BE2C (cell line): Measurements from ENCODE around the gene TEAD3.

Source experiments
- DNase-seq: peaks from one replicate; pipeline ENCODE4 v3.0.0-alpha.2; 2020
- H3K27me3 ChIP-seq: fragments of 250-450 bp; sonication (Bioruptor Pico); 2 replicates; pipeline ENCODE4 v1.5.1; 2020; ENCODE audit warnings: mild to moderate bottlenecking
- H3K36me3 ChIP-seq: fragments of 250-450 bp; sonication (Bioruptor Pico); 2 replicates; pipeline ENCODE4 v1.5.1; 2020; ENCODE audit warnings: mild to moderate bottlenecking
- H3K4me1 ChIP-seq: fragments of 250-450 bp; sonication (Bioruptor Pico); 2 replicates; pipeline ENCODE4 v1.5.1; 2020
- H3K4me3 ChIP-seq: 2 replicates; pipeline ENCODE4 v1.5.1; 2011; ENCODE audit warnings: low read depth, low read length
- H3K9me3 ChIP-seq: fragments of 250-450 bp; sonication (Bioruptor Pico); 2 replicates; pipeline ENCODE4 v1.5.1; 2020
- TF ChIP-seq, protein P1 (sequence below): IDR thresholded peaks from 2 replicates; pipeline ENCODE4 v1.5.1; 2012; ENCODE audit warnings: mild to moderate bottlenecking, low read depth, low read length

TEAD3 gene

DNA sequence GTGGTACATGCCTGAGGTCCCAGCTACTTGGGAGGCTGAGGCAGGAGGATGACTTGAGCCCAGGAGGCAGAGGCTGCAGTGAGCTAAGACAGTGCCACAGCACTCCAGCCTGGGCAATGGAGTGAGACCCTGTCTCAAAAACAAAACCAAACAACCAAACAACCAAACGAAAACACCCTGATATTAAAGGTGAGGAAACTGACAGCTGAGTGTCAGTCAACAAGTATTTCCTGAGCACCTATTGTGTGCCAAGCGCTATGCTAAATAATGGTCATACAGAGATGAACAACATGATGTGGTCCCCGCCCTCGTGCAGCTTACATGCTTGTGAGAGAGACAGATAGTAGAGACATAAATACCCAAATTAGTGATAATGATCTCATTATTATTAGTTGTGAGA lies 17.7 kb upstream of the TEAD3 start:
- no peaks in the 10 kb centered on the region for H3K4me1 ChIP-seq
- DNase-seq = no peak
- H3K27me3 ChIP-seq = no peaks in the 10 kb centered on the region
- no peaks in the 10 kb centered on the region for H3K9me3 ChIP-seq
- H3K4me3 ChIP-seq = no peak overlapping the region
- TF ChIP-seq, protein P1, sequence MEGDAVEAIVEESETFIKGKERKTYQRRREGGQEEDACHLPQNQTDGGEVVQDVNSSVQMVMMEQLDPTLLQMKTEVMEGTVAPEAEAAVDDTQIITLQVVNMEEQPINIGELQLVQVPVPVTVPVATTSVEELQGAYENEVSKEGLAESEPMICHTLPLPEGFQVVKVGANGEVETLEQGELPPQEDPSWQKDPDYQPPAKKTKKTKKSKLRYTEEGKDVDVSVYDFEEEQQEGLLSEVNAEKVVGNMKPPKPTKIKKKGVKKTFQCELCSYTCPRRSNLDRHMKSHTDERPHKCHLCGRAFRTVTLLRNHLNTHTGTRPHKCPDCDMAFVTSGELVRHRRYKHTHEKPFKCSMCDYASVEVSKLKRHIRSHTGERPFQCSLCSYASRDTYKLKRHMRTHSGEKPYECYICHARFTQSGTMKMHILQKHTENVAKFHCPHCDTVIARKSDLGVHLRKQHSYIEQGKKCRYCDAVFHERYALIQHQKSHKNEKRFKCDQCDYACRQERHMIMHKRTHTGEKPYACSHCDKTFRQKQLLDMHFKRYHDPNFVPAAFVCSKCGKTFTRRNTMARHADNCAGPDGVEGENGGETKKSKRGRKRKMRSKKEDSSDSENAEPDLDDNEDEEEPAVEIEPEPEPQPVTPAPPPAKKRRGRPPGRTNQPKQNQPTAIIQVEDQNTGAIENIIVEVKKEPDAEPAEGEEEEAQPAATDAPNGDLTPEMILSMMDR = no peak
- no peaks in the 10 kb centered on the region for H3K36me3 ChIP-seq

DNA sequence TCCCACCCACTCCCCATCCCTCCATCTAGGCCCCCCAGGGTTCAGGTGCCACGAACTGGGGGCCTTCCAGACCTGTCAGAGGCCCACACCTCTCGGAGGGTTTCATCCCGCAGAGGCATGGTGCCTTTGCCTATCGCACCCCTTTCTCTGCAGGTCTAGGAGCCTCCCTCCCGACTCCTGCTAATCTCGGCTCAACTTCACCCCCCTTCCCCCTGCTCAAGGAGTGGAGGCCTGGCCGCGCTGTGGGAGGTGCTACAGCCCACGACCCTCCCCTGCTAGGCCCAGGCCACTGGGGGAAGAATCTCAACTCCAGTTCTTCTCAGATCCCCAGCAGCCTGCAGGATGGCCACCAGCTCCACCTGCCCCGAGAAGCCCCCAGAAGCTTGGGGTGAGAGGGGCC lies 15.9 kb upstream of the TEAD3 start, which contains the start of gene TULP1:
Gene TULP1, minus strand, starts transcription at position 157 of the 400 bp plus-strand sequence. Its CDS starts 38 bp downstream, at position 119.
- TF ChIP-seq, protein P1 = no peak
- H3K9me3 ChIP-seq = no peaks in the 10 kb centered on the region
- no peaks in the 10 kb centered on the region for H3K4me1 ChIP-seq
- no peak within 1 kb of the TSS for H3K4me3 ChIP-seq
- H3K36me3 ChIP-seq = no peaks in the 10 kb centered on the region
- H3K27me3 ChIP-seq = no peaks in the 10 kb centered on the region
- no peak for DNase-seq

DNA sequence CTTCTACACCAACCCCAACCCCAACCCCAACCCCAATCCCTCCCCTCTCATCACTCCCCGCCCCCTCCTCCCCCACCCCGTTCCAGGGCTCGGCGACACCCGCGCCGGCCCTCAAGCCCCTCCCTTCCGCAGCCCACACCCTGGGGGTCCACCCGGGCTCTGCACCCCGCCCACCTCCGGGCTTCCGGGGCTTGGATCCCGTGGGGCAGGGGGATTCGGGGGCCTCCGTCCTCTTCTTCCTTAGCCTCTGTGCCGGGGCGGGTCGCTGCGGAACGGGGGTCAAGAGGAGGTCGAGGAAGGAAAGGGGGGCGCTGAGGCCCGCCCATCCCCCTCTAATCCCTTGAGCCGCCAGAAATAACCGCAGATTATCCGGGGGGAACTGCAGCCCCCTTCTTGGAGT lies 15.1 kb upstream of the TEAD3 start:
- TF ChIP-seq, protein P1 = no peak
- no peaks in the 10 kb centered on the region for H3K9me3 ChIP-seq
- DNase-seq = no peak
- H3K4me1 ChIP-seq = no peaks in the 10 kb centered on the region
- H3K27me3 ChIP-seq = no peaks in the 10 kb centered on the region
- H3K4me3 ChIP-seq = no peak overlapping the region
- no peaks in the 10 kb centered on the region for H3K36me3 ChIP-seq

DNA sequence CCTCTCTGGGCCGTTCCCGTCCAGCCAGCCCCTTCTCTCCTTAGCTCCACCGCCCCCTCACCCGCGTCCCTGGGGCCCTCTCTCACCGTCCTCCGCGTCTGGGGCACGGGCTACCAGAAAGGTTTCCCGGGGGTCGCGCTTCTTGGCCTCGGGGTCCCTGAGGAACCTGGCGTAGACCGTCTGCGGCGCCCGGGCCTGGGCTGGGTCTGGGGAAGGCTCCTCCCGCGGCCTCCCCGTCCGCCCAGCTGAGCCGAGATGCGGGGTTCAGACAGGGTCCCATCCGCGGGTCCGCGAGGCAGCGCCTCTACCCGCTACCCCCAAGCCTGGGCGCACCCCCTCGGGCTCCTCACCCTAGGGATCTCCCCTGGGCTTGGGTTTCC lies 14.7 kb upstream of the TEAD3 start:
- H3K36me3 ChIP-seq = no peaks in the 10 kb centered on the region
- H3K4me1 ChIP-seq = no peaks in the 10 kb centered on the region
- no peak overlapping the region for H3K4me3 ChIP-seq
- TF ChIP-seq, protein P1 = no peak
- H3K27me3 ChIP-seq = no peaks in the 10 kb centered on the region
- DNase-seq = no peak
- no peaks in the 10 kb centered on the region for H3K9me3 ChIP-seq

DNA sequence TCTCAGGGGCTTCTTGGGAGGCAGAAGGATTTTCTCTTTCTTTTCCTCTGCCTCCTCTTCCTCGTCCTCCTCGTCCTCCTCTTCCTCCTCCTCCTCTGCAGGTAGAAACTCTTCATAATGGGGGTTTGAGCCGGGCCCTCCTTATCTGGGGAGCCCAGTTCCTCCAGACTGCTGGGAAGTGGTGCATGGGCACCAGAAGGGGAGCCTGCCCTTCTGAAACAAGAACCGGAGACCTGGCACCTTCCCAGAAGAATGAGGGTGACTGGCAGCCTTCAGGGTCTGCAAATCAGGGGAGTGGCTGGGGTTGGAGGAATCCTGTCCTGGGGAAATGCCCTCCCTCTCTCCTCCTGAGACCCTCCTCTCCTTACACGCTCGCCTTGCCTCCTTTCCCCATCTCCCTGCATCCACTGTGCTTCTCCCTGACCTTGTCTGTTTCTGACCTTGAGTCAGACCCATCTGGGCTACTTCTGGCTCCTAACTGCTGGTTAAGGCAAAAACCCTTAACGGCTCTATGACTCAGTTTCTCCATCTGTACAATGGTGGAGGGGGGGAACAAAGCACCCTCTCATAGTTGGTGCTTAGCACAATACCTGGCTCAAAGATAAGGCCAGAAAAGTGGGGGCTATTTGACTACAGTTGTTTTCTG lies 14.2 kb upstream of the TEAD3 start:
- Histone ChIP-seq H3K9me3 (no peaks in the 10 kb centered on the region), H3K27me3 (no peaks in the 10 kb centered on the region), H3K4me3 (no peak overlapping the region), H3K36me3 (no peaks in the 10 kb centered on the region), H3K4me1 (no peaks in the 10 kb centered on the region)
- TF ChIP-seq, protein P1 = no peak
- no peak for DNase-seq

DNA sequence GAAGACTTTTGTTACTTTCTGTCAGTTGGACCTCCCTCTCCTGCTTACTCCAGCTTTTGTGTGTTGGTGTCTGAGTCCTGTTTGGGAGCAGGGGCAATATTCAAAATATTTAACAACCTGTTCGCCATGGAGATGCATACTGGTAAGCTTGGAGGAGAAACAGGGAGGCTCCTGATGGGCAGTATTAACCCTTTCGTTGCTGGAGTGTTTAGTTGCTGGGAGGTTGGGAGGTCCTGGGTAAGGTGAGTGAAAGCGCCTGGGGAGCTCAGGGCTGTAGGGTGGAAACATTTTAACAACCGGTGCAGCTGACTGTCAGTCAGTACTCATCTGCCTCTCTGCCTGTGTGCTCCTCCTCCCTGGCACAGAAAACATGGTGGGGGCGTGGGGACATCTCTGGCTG lies 11.7 kb upstream of the TEAD3 start:
- TF ChIP-seq, protein P1 = no peak
- Histone ChIP-seq H3K36me3 (no peaks in the 10 kb centered on the region), H3K9me3 (no peaks in the 10 kb centered on the region), H3K27me3 (no peaks in the 10 kb centered on the region), H3K4me1 (no peaks in the 10 kb centered on the region), H3K4me3 (no peak overlapping the region)
- DNase-seq = no peak
